Memory B cell (primary cell): ENCODE data around the gene ELAVL1.
A peak's percentile ranks its signal among the peaks of the same experiment; 100 is the strongest.

ENCODE experiments used
- ATAC-seq: fragments of 150-1000 bp; cut with Tn5 transposase; 2 replicates; pipeline ENCODE4 v1.10.0; 2021; ENCODE audit warnings: low read depth, mild to moderate bottlenecking, moderate library complexity
- DNase-seq, 2 donors: peaks; one replicate each; pipeline ENCODE4 v3.0.0; 2022; ENCODE audit warnings: low spot score in 2 of 2
- H3K27ac Mint-ChIP-seq: one replicate; pipeline ENCODE4 v1.8.0; 2022; ENCODE audit warnings: mild to moderate bottlenecking, moderate library complexity, mixed read lengths
- H3K27me3 Mint-ChIP-seq: one replicate; pipeline ENCODE4 v1.8.0; 2022; ENCODE audit warnings: mixed read lengths
- H3K36me3 Mint-ChIP-seq: one replicate; pipeline ENCODE4 v1.8.0; 2022; ENCODE audit warnings: mild to moderate bottlenecking, mixed read lengths
- H3K4me1 Mint-ChIP-seq: one replicate; pipeline ENCODE4 v1.8.0; 2022; ENCODE audit warnings: mixed read lengths
- H3K4me3 Mint-ChIP-seq: one replicate; pipeline ENCODE4 v1.8.0; 2022; ENCODE audit warnings: mild to moderate bottlenecking, moderate library complexity, mixed read lengths
- H3K9me3 Mint-ChIP-seq: one replicate; pipeline ENCODE4 v1.8.0; 2022; ENCODE audit warnings: mixed read lengths

ELAVL1 gene

GRCh38 chr19:7926021-7926726 lies 79.3 kb downstream of the ELAVL1 start, which contains the start of gene CTXN1:
TSS of gene CTXN1 (minus strand) at chr19:7926135. CDS start at chr19:7925538, 597 bp downstream.
- peak; percentile 65 for ATAC-seq
- peak; percentile 75 to 77 for DNase-seq
- peak within 1 kb of the TSS; percentile 81 for H3K4me3 Mint-ChIP-seq
- H3K9me3 Mint-ChIP-seq, result no peaks in the 10 kb centered on the region
- H3K36me3 Mint-ChIP-seq, result peaks cover 9% of the 10 kb centered on the region
- peaks cover 14% of the 10 kb centered on the region for H3K4me1 Mint-ChIP-seq
- no peak within 1 kb of the TSS for H3K27ac Mint-ChIP-seq
- peaks cover 1% of the 10 kb centered on the region for H3K27me3 Mint-ChIP-seq

DNA sequence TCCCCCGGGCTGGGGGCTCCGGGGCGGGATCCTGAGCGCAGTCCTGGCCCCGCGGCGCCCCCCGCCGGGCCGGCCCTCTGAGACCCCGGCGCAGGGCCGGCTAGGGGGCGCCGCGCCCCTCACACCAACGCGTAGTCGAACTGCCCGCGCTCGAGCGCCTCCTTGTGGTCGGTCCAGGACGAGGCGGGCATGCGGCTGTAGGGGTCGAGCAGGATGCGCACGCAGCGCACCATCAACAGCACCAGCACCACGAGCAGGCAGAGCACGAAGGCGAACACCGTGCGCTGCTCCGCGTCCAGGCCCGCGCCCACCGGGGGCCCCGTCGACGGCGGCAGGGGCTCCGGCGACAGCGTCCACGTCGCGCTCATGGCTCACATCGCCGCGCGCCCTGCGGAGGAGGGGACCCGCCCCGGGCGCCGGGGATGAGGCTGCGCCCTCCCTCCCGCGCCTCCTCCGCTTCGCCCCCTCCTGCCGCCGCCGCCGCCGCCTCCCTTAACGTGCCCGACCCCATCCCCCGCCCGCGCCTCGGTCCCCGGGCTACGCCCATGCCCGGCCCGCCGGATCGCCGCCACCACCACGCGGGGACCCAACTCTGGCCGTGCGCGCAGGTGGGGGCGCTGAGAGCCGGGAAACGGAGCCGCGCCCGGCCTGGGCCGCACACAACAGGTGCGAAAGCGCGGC lies 80.1 kb downstream of the ELAVL1 start:
- ATAC-seq, result peak; percentile 16
- Mint-ChIP-seq H3K9me3 (no peaks in the 10 kb centered on the region), H3K4me3 (peak overlapping the region; percentile 80), H3K36me3 (peaks cover 9% of the 10 kb centered on the region), H3K4me1 (peaks cover 18% of the 10 kb centered on the region), H3K27ac (no peak overlapping the region), H3K27me3 (peaks cover 1% of the 10 kb centered on the region)
- DNase-seq, result peak; percentile 73 to 74

DNA sequence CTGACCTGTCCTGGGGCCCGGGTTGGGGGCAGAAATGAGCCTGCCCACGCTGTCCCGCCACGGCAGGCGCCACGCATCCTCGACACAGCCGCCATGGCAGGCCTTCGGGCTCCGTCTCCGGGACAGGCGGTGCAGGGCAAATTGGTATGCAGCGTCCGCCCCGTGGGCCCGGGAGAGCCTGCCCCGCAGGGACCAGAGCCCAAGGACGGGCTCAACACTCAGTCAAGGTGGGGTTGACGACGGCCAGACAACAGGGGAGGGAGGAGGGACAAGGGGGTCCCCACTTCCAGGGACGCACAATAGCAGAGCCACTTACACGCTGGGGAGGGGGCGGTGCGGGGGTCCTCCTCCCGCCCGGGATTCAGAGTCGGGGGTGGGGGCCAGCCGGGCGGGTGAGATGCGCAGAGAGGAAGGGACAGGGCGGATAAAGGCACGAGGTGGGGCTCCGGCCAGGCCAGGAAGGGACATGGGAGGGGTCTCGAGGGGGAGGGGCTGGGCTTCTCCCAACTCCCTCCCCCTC lies 80.7 kb downstream of the ELAVL1 start:
- no peak for ATAC-seq
- DNase-seq, result peak in 1 of 2 donors; percentile 13
- Mint-ChIP-seq H3K4me1 (peaks cover 22% of the 10 kb centered on the region), H3K27me3 (peaks cover 2% of the 10 kb centered on the region), H3K27ac (peak overlapping the region; percentile 73), H3K9me3 (no peaks in the 10 kb centered on the region), H3K36me3 (peaks cover 9% of the 10 kb centered on the region), H3K4me3 (peak overlapping the region; percentile 21)

- no peaks in the 10 kb centered on the region for H3K9me3 Mint-ChIP-seq
- H3K27me3 Mint-ChIP-seq, result peaks cover 4% of the 10 kb centered on the region
- peak in 1 of 2 donors; percentile 13 for DNase-seq
- H3K36me3 Mint-ChIP-seq, result peaks cover 9% of the 10 kb centered on the region
- ATAC-seq, result no peak
- peak overlapping the region; percentile 62 for H3K4me3 Mint-ChIP-seq
- H3K4me1 Mint-ChIP-seq, result peaks cover 22% of the 10 kb centered on the region
- peak overlapping the region; percentile 73 for H3K27ac Mint-ChIP-seq
Measured at GRCh38 chr19:7924241-7924640, 81.2 kb downstream of the ELAVL1 start.

GRCh38 chr19:7923295-7924191 lies 81.9 kb downstream of the ELAVL1 start:
- peaks cover 9% of the 10 kb centered on the region for H3K36me3 Mint-ChIP-seq
- H3K27me3 Mint-ChIP-seq, result peaks cover 4% of the 10 kb centered on the region
- ATAC-seq (no peak), DNase-seq (no peak)
- H3K9me3 Mint-ChIP-seq, result no peaks in the 10 kb centered on the region
- H3K4me3 Mint-ChIP-seq, result peak overlapping the region; percentile 25
- H3K27ac Mint-ChIP-seq, result no peak overlapping the region
- H3K4me1 Mint-ChIP-seq, result peaks cover 18% of the 10 kb centered on the region

DNA sequence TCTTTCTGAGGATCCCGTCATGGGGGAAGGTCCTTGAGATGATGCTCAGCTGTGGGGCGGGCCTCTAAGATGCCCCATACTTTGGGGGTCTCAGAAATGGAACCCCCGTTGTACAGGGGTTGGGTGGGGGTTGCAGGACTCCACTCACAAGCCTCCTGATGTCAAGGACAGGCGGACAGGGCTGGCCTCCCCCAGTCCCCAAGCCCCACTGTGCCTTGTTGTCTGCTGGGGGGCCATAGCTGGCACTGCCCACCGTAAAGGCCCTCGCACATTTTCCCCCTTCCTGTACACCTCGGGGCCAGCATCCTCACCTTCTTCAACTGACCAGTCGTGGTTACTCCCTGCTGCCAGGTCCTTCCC lies 82.6 kb downstream of the ELAVL1 start:
- Mint-ChIP-seq H3K4me3 (no peak overlapping the region), H3K36me3 (peaks cover 9% of the 10 kb centered on the region), H3K4me1 (peaks cover 20% of the 10 kb centered on the region), H3K9me3 (no peaks in the 10 kb centered on the region), H3K27ac (no peak overlapping the region), H3K27me3 (peaks cover 6% of the 10 kb centered on the region)
- DNase-seq (no peak), ATAC-seq (no peak)

GRCh38 chr19:7921967-7922835 lies 83.2 kb downstream of the ELAVL1 start:
- Mint-ChIP-seq H3K4me1 (peaks cover 20% of the 10 kb centered on the region), H3K27ac (no peak overlapping the region), H3K9me3 (no peaks in the 10 kb centered on the region), H3K36me3 (peaks cover 7% of the 10 kb centered on the region), H3K27me3 (peaks cover 8% of the 10 kb centered on the region), H3K4me3 (no peak overlapping the region)
- DNase-seq, result no peak
- no peak for ATAC-seq

DNA sequence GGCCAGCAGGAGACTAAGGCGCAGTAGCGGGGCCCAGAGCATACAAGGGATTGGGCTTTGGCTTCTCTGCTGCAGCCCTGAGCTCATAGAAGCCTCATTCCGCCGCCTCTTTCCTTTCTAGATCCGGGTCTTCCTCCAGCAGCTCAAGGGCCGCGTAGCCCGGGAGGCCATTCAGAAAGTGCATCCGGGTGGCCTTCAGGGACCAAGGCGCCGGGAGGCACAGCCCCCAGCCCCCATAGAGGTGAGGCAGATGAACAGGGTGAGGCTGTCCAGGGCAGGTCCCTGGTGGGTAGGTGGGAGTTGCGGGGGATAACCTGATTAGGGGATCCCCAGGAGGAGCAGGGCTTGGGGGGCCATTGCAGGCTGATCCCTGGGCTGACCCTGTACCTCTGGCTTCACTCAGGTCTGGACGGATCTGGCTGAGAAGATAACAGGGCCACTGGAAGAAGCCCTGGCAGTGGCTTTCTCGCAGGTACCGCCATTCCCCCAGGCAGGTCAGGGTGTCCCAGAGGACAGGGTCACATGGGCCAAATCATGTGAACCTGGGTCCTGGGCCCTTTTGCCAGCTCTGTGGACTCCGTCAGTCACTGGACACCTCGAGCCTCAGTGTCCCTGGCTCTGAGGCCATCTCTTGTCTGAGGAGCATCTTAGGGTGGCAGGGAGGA lies 84.0 kb downstream of the ELAVL1 start:
- Mint-ChIP-seq H3K4me3 (peak overlapping the region; percentile 92), H3K27ac (peak overlapping the region; percentile 63), H3K4me1 (peaks cover 20% of the 10 kb centered on the region), H3K9me3 (no peaks in the 10 kb centered on the region), H3K27me3 (peaks cover 8% of the 10 kb centered on the region), H3K36me3 (peaks cover 7% of the 10 kb centered on the region)
- no peak for DNase-seq
- ATAC-seq, result no peak

GRCh38 chr19:7920519-7921301 lies 84.7 kb downstream of the ELAVL1 start:
- Mint-ChIP-seq H3K27ac (peak overlapping the region; percentile 63), H3K9me3 (no peaks in the 10 kb centered on the region), H3K4me3 (peak overlapping the region; percentile 92), H3K4me1 (peaks cover 21% of the 10 kb centered on the region), H3K27me3 (peaks cover 8% of the 10 kb centered on the region), H3K36me3 (peaks cover 7% of the 10 kb centered on the region)
- ATAC-seq (peak; percentile 63), DNase-seq (peak; percentile 94 to 97)

GRCh38 chr19:7919610-7920518 lies 85.6 kb downstream of the ELAVL1 start, which contains the start of gene SNAPC2:
TSS of gene SNAPC2 (plus strand) at chr19:7920338. CDS start at chr19:7920367, 29 bp downstream.
- Mint-ChIP-seq H3K4me1 (peaks cover 22% of the 10 kb centered on the region), H3K4me3 (peak within 1 kb of the TSS; percentile 92), H3K9me3 (no peaks in the 10 kb centered on the region), H3K27me3 (peaks cover 8% of the 10 kb centered on the region), H3K36me3 (peaks cover 7% of the 10 kb centered on the region), H3K27ac (peak within 1 kb of the TSS; percentile 63)
- DNase-seq (peak in 1 of 2 donors; percentile 97), ATAC-seq (peak; percentile 67)

GRCh38 chr19:7918615-7919421 lies 86.6 kb downstream of the ELAVL1 start:
- no peak for ATAC-seq

More at GRCh38 chr19:7918615-7919421, 86.6 kb downstream of the ELAVL1 start:
- DNase-seq, result no peak
- no peak overlapping the region for H3K27ac Mint-ChIP-seq
- H3K36me3 Mint-ChIP-seq, result peaks cover 7% of the 10 kb centered on the region
- H3K9me3 Mint-ChIP-seq, result no peaks in the 10 kb centered on the region
- peaks cover 9% of the 10 kb centered on the region for H3K27me3 Mint-ChIP-seq
- peaks cover 22% of the 10 kb centered on the region for H3K4me1 Mint-ChIP-seq
- H3K4me3 Mint-ChIP-seq, result peak overlapping the region; percentile 68
